Measurements from ENCODE around the gene LTBP2. TPM values are rescaled to one million over a fixed set of nuclear protein-coding genes. Genes with fewer than 3 reads are reported as not detected.

Gene LTBP2
- total RNA-seq, 1 experiment from 2014 or later = 1.5 TPM

GRCh38 chr14:74519316-74520074 lies 92.5 kb downstream of the LTBP2 start:
- Histone ChIP-seq H3K4me2 (ENCODE audit: low read length) (no peak overlapping the region), H3K27me3 (ENCODE audit: insufficient read depth, low read length) (no peaks in the 10 kb centered on the region), H3K79me2 (ENCODE audit: insufficient read depth, low read length) (no peaks in the 10 kb centered on the region), H3K4me1 (ENCODE audit: control insufficient read depth in 1 of 2, insufficient read depth in 2 of 2, low read length in 2 of 2) (peaks cover 4 to 9% of the 10 kb centered on the region in 2 experiments), H3K9ac (ENCODE audit: low read length) (no peak overlapping the region), H2AFZ (ENCODE audit: low read depth, low read length, poor library complexity, severe bottlenecking) (no peak overlapping the region), H4K20me1 (ENCODE audit: insufficient read depth) (no peaks in the 10 kb centered on the region), H3K9me3 (ENCODE audit: control insufficient read depth in 1 of 2, insufficient read depth in 1 of 2, low read depth in 1 of 2, low read length in 2 of 2) (no peaks in the 10 kb centered on the region), H3K27ac (ENCODE audit: low read depth, low read length) (no peak overlapping the region), H3K4me3 (replicated peaks in 1 of 2; ENCODE audit: low read depth in 1 of 2, low read length in 2 of 2) (no peak overlapping the region), H3K36me3 (ENCODE audit: control insufficient read depth in 1 of 2, insufficient read depth in 2 of 2, low read length in 2 of 2) (no peaks in the 10 kb centered on the region), H3K9me2 (ENCODE audit: insufficient read depth) (no peaks in the 10 kb centered on the region)
- intact Hi-C loops (cut with micrococcal nuclease) = no loop called here
- ChIA-PET POLR2A (no interaction called here), RAD21 (ENCODE audit: low non-redundant PET in 1 of 2, low total read pairs in 2 of 2, uncharacterized antibody in 2 of 2, unreplicated experiment in 2 of 2) (no interaction called here), CTCF (no interaction called here)
- BruUV-seq (replicated peaks) = no TSS peak
- no peak for TF ChIP-seq SP1 (IDR thresholded peaks at IDR 0.05; ENCODE audit: low read depth)
- TF ChIP-seq FOSL1 (IDR thresholded peaks at IDR 0.05; ENCODE audit: low read depth) = no peak
- TF ChIP-seq RAD21 (IDR thresholded peaks at IDR 0.05; ENCODE audit: low read depth) = no peak
- no peak for TF ChIP-seq POLR2AphosphoS5 (IDR thresholded peaks at IDR 0.05; ENCODE audit: low read depth, low read length)
- peak; percentile 33; the same call in 1 of the 2 replicates for ATAC-seq
- DNase-seq (ENCODE audit: low read depth, low spot score) = no peak

- TF ChIP-seq EGR1 (IDR thresholded peaks at IDR 0.05; ENCODE audit: low read depth) (no peak), SIN3A (IDR thresholded peaks at IDR 0.05; ENCODE audit: low read depth) (no peak), POLR2A (IDR thresholded peaks at IDR 0.05; ENCODE audit: borderline replicate concordance, extremely low read depth, insufficient read depth, insufficient read length) (no peak), YY1 (IDR thresholded peaks at IDR 0.05; ENCODE audit: extremely low read depth, insufficient replicate concordance, low read depth, low read length) (no peak), ZBTB33 (IDR thresholded peaks at IDR 0.05; ENCODE audit: extremely low read depth, insufficient replicate concordance, low read length) (no peak), ELF1 (IDR thresholded peaks at IDR 0.05; ENCODE audit: borderline replicate concordance, low read depth) (no peak), ATF3 (IDR thresholded peaks at IDR 0.05) (no peak), TCF7L2 (IDR thresholded peaks at IDR 0.05; ENCODE audit: borderline replicate concordance, extremely low read depth, insufficient read depth, insufficient read length) (no peak), MAX (IDR thresholded peaks at IDR 0.05) (no peak)
- ChIA-PET CTCF (no interaction called here), RAD21 (ENCODE audit: low non-redundant PET in 1 of 2, low total read pairs in 2 of 2, uncharacterized antibody in 2 of 2, unreplicated experiment in 2 of 2) (no interaction called here), POLR2A (interaction anchor here (0.8 kb wide), 1 partner anchor 9 kb away, joined by 3 read pairs; no protein-coding TSS in a partner anchor)
- Histone ChIP-seq H3K4me2 (ENCODE audit: low read length) (no peak overlapping the region), H3K36me3 (ENCODE audit: control insufficient read depth in 1 of 2, insufficient read depth in 2 of 2, low read length in 2 of 2) (no peaks in the 10 kb centered on the region), H3K9me3 (ENCODE audit: control insufficient read depth in 1 of 2, insufficient read depth in 1 of 2, low read depth in 1 of 2, low read length in 2 of 2) (no peaks in the 10 kb centered on the region), H4K20me1 (ENCODE audit: insufficient read depth) (no peaks in the 10 kb centered on the region), H3K9me2 (ENCODE audit: insufficient read depth) (no peaks in the 10 kb centered on the region), H3K4me1 (ENCODE audit: control insufficient read depth in 1 of 2, insufficient read depth in 2 of 2, low read length in 2 of 2) (peaks cover 4 to 11% of the 10 kb centered on the region in 2 experiments), H3K4me3 (replicated peaks in 1 of 2; ENCODE audit: low read depth in 1 of 2, low read length in 2 of 2) (no peak overlapping the region), H2AFZ (ENCODE audit: low read depth, low read length, poor library complexity, severe bottlenecking) (no peak overlapping the region), H3K79me2 (ENCODE audit: insufficient read depth, low read length) (no peaks in the 10 kb centered on the region), H3K27me3 (ENCODE audit: insufficient read depth, low read length) (no peaks in the 10 kb centered on the region), H3K9ac (ENCODE audit: low read length) (no peak overlapping the region), H3K27ac (ENCODE audit: low read depth, low read length) (no peak overlapping the region)
- intact Hi-C loops (cut with micrococcal nuclease) = no loop called here
- ATAC-seq (no peak), DNase-seq (ENCODE audit: low read depth, low spot score) (no peak)
- BruUV-seq (replicated peaks) = no TSS peak
Observed at GRCh38 chr14:74518221-74518620, 93.8 kb downstream of the LTBP2 start.
